Activated CD8-positive, alpha-beta memory T cell treated with anti-CD3 and anti-CD28 coated beads for 36 hours (primary cell): ENCODE data around the gene C12orf60. TPM values are rescaled to one million over a fixed set of nuclear protein-coding genes. Genes with fewer than 3 reads are reported as not detected.

Experiments
- CTCF ChIA-PET: fragments of 350-600 bp; sonication (Branson Sonifier 250); formaldehyde crosslinking; loops from one replicate; lab custom pipeline; 2021; ENCODE audit warnings: antibody characterized with exemption; lab: Charles Lee
- POLR2A ChIA-PET: fragments of 350-600 bp; sonication (Branson Sonifier 250); formaldehyde crosslinking; loops from one replicate; lab custom pipeline; 2021; ENCODE audit warnings: antibody characterized with exemption; lab: Charles Lee
- total RNA-seq, 2 experiments: library from RNA; stranded (reverse); gene quantifications; one replicate each; pipeline ENCODE4 v1.2.3, GENCODE V29; 2021

The C12orf60 gene
- total RNA-seq, 2 experiments from 2014 or later = 3.2 to 3.7 TPM

- POLR2A ChIA-PET = no interaction called here
- CTCF ChIA-PET = interaction anchor here (0.8 to 3.7 kb wide), 2 partner anchors 123 to 149 kb away, joined by 3 to 27 read pairs; no protein-coding TSS in a partner anchor
Observed at GRCh38 chr12:14846876-14847580, 43.6 kb downstream of the C12orf60 start.

- ChIA-PET CTCF (interaction anchor here (0.5 kb wide), 1 partner anchor 89 kb away, joined by 4 read pairs; no protein-coding TSS in a partner anchor), POLR2A (no interaction called here)
Observed at GRCh38 chr12:14849661-14850060, 46.2 kb downstream of the C12orf60 start.

DNA sequence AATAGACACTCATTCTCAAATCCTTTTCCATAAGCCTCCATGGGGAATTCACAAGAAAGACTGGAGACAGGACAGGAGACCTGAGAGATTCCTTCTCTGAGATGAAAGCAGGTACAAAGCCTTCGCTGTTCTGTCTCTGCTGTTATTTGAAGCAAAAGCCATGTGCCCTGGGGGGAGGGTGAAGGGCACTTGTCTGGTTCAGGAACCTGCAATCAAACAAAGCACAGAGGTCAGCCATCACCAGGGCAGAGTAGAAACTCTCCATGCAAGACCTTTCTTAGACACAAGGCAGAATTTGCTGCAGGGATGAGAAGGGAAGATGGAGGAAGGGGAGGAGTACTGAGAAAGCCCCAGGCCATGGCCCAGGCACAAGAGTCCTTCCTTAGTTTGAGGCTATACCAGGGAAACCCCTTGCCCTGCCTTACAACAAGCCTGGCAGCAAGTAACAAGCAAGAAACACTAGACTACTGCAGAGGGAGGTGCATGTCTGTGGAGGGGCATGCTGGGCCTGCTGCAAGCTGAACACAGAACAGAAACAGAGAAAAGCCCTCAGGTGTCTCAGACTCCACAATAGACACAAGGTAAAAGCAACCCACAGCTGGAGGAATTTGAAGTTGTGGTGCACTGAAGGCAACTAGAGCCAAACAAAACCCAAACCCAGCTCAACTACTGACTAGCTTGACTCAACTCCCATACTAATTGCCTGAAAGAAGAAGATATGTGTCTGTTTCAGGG, 47.6 kb downstream of the C12orf60 start:
- CTCF ChIA-PET = interaction anchor here (0.7 to 1.0 kb wide), 2 partner anchors 33 to 145 kb away, joined by 4 read pairs; no protein-coding TSS in a partner anchor
- POLR2A ChIA-PET = no interaction called here

- POLR2A ChIA-PET = no interaction called here
- CTCF ChIA-PET = interaction anchor here (0.9 kb wide), 1 partner anchor 8 kb away, joined by 3 read pairs; no protein-coding TSS in a partner anchor
Observed at GRCh38 chr12:14852880-14853279, 49.4 kb downstream of the C12orf60 start.

DNA sequence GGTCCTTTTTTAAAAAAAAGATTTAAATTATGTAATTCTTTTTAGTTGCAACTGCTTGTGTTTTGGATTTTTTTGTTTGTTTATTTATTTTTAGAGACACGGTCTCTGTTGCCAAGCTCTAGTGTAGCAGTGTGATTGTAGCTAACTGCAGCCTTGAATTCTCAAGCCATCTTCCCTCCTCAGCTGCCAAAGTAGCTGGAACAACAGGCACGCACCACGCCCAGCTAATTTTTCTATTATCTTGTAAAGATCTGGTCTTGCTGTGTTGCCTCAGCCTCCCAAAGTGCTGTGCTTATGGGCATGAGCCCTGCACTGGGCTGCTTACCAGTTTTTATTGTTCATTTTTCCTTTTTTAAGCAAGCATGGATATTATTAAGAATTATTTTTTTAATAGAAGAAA, 50.5 kb downstream of the C12orf60 start:
- POLR2A ChIA-PET = no interaction called here
- CTCF ChIA-PET = no interaction called here

DNA sequence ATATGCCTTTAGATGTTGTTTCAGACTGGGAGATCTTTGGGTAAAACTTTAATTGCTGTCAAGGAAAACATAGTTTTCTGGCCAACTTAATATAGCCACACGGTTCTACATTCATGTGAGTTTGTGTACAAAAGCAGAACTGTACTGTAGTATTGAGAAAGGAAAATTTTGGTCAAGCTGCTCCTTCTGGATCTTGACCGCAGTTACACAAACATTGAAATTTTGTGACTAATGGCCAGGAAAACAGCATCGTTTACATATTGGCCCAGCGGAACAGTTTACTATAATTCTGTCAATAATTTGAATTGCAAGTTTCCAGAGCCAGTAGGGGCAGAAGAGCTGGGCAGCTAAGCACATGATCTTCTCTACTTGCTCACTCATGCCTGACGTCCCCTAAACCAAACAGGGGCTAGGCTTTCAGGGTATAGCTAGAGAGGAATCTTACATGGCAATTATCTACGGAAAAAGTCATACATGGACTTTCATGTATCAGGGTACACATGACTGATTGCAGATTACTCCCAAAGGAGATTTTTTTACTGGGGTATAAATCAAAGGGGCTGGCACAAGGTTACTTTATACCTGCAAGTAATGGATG, 51.2 kb downstream of the C12orf60 start:
- CTCF ChIA-PET = no interaction called here
- POLR2A ChIA-PET = no interaction called here

GRCh38 chr12:14858513-14858912, 55.0 kb downstream of the C12orf60 start:
- ChIA-PET POLR2A (no interaction called here), CTCF (no interaction called here)

- ChIA-PET CTCF (no interaction called here), POLR2A (no interaction called here)
Observed at GRCh38 chr12:14860490-14860889, 57.0 kb downstream of the C12orf60 start.

DNA sequence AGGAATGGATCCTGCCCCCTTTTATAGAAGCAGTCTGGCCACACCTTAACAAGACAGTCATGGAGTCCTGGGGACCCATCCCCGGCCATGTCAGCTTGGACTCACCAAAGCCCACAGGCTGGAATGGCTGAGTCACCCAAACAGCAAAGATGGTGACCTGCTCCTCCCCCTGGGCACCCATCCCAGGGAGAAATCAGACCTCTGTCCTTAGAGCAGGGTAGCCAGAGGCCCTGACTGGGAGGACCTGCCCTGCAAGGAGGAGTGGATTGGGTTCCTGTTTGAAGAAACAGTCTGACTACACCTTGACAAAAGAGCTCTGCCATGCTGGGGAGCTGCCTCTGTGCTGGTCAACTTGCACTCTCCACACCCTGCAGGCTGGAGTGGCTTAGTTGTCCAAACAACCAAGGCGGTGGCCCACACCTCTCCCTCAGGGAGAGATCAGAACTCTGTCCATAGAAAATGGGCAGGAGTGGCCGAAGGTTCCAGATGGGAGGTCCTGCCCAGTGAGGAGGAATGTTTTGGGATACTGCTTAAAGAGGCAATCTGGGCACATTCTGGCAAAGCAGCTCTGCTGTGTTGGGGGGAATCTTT, 65.5 kb downstream of the C12orf60 start:
- ChIA-PET POLR2A (no interaction called here), CTCF (no interaction called here)

- ChIA-PET POLR2A (no interaction called here), CTCF (no interaction called here)
Observed at GRCh38 chr12:14871247-14871646, 67.8 kb downstream of the C12orf60 start.

- POLR2A ChIA-PET = no interaction called here
- CTCF ChIA-PET = no interaction called here
Observed at GRCh38 chr12:14871886-14872285, 68.4 kb downstream of the C12orf60 start.

DNA sequence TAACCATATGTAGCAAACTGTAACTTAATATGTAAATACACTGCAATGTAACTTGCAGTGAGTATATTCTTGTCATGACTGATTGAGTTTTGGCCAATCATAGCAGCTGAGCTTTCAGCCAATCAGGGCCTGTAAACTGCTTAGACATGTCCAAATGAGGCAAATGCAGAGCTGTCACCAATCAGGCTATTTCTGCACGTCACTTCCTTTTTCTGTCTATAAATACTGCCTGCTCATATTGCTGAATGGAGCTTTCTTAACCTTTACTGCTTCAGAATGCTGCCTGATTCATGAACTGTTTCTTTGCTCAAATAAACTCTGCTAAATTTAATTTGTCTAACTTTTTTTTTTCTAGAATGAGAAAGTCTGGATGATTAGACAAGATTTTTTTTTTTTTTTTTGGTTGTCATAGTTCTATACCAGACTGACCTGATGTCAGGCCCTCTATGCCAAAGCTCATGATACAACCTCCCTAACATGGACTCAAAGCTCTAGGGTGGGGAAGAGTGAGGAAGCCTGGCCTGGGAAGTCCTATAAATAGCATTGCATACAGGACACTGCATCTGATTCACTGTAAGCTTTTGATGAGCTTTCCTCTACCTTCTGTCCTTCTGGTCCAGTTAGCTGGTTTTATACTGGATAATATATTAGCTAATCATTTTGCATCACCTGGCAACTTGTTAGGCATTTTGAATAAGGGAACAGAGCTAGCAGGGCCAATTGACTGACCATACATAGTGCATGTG, 70.1 kb downstream of the C12orf60 start:
- ChIA-PET CTCF (interaction anchor here (0.7 kb wide), 1 partner anchor 72 kb away, joined by 5 read pairs; no protein-coding TSS in a partner anchor), POLR2A (no interaction called here)

Other genes with a start within 250 kb of the C12orf60 start
- under 1 TPM in 1 of 2 experiments, not detected in 1; 0.15 TPM for gene PLBD1, start 235.8 kb upstream of the C12orf60 start, total RNA-seq
- not detected for gene GUCY2C, start 107.1 kb upstream of the C12orf60 start, total RNA-seq
- 100 to 1,000 TPM; 158 to 159 TPM for gene WBP11, start 192 bp upstream of the C12orf60 start, total RNA-seq
- not detected for gene SMCO3, start 10.5 kb downstream of the C12orf60 start, total RNA-seq
- not detected for gene ART4, start 39.9 kb downstream of the C12orf60 start, total RNA-seq
- not detected for gene MGP, start 82.2 kb downstream of the C12orf60 start, total RNA-seq
- 1 to 10 TPM in 1 of 2 experiments, under 1 TPM in 1; 0.76 to 1.1 TPM for gene ERP27, start 134.9 kb downstream of the C12orf60 start, total RNA-seq
- 100 to 1,000 TPM; 515 to 519 TPM for gene ARHGDIB, start 157.9 kb downstream of the C12orf60 start, total RNA-seq
- not detected for gene PDE6H, start 169.4 kb downstream of the C12orf60 start, total RNA-seq